Stimulated activated CD4-positive, alpha-beta T cell treated with anti-CD3 and anti-CD28 coated beads, Interleukin-15, amount 100 ng/mL, for 48 hours (primary cell): Measurements from ENCODE around the gene SDK1.
"Not testable (repeated sequence)": the region's sequence is repeated elsewhere in the genome, so short reads cannot be mapped to it uniquely, and the experiment has no call there.

Experiments used
- DNase-seq, 2 donors: peaks; one replicate each; pipeline ENCODE4 v3.0.0-alpha.2; 2020; ENCODE audit warnings: low read depth in 2 of 2

Gene SDK1

DNA sequence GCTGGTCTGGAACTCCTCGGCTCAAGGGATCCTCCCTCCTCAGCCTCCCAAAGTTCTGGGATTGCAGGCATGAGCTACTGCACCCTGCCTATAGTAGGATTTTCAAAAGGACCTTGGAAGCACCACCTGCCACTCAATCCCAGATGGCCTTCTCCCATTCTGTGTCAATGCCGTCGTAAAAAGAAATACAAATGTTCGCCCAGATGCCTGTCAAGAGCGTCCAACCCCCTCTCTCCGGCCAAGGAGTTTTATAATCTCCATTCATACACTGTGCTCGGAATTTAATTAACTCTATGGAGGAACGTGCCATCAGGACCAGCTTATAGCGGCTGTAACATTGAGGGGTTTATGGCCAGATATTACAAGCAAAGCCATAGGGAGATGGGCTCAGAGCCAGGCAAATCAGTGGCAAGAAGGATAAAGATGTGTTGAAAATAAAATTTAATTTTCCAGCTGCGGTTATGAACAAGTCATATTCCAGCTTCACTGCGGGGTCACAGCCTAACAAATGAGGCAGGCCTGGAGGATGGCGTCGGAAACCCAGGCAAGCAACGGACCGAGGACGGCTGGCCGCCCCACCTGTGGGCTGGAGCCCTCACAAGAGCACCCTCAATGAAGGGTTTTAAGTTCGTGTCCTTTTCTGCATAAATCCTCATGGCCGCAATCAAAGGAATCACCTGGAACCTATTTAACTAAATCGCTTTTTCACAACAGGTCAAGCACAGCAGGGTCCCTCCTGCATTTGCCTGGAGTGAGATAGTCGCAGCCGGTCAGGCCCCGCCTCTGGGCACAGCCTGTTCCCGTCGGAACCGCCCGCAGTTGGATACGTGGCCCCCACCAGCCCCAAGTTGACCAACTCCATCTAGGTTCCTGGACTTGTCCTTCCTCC lies 1006.5 kb downstream of the SDK1 start:
- DNase-seq, result no peak

DNA sequence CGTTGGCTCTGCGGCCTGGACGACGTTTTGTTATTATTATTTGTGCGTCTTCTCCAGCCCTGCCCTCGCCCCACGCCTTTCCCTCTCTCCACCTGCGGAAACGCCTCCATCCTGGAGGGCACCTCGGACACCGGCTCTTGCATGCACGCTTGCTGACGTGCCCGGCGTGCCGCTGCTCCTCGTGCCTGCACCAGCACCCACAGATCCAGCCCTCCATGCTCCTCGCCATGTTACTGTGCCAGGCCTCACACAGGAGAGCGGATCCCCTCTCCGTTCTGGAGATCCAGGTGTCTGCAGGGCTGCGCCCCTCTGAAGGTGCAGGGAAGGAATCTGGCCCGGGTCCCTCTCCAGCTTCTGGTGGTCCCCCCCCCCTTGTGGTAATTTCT lies 1007.1 kb downstream of the SDK1 start:
- no peak for DNase-seq

DNA sequence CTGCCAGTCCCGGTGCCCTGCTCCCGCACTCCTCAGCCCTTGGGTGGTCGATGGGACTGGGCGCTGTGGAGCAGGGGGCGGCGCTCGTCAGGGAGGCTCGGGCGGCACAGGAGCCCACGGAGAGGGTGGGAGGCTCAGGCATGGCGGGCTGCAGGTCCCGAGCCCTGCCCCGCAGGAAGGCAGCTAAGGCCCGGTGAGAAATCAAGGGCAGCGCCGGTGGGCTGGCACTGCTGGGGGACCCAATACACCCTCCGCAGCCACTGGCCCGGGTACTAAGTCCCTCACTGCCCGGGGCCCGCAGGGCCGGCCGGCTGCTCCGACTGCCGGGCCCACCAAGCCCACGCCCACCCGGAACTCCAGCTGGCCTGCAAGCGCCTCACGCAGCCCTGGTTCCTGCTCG lies 1012.9 kb downstream of the SDK1 start:
- not testable (repeated sequence) for DNase-seq

- DNase-seq, result not testable (repeated sequence)
Observed at GRCh38 chr7:4314316-4314715, 1013.3 kb downstream of the SDK1 start.
